Prostate gland (tissue), 2 donors: ENCODE results near the gene ADNP.

Experiments used
- CTCF ChIP-seq, 4 experiments: fragments of 200-600 bp in 2 of 4; fragments of 450-650 bp in 2 of 4; sonication (generic) in 2 of 4; IDR thresholded peaks; 1 replicate in 3 of 4; 2 replicates in 1 of 4; pipeline ENCODE4 v1.5.1; 2016 to 2019; ENCODE audit warnings: antibody characterized with exemption in 4 of 4, mild to moderate bottlenecking in 2 of 4, moderate library complexity in 2 of 4
- POLR2A ChIP-seq: fragments of 450-650 bp; IDR thresholded peaks from one replicate; pipeline ENCODE4 v1.6.1; 2016; ENCODE audit warnings: antibody characterized with exemption, mild to moderate bottlenecking
- POLR2AphosphoS5 ChIP-seq: sonication (generic); formaldehyde crosslinking; IDR thresholded peaks from one replicate; pipeline ENCODE4 v1.6.1; 2017; ENCODE audit warnings: antibody characterized with exemption

GRCh38 chr20:50891138-50891537 is 40.1 kb downstream of the ADNP start:
- TF ChIP-seq CTCF (IDR thresholded peaks at IDR 0.05) (no peak), POLR2A (no peak), POLR2AphosphoS5 (no peak)
